ENCODE data around the gene B3GALNT1.
"Not testable (repeated sequence)": the region's sequence is repeated elsewhere in the genome, so short reads cannot be mapped to it uniquely, and the experiment has no call there.

The B3GALNT1 gene

GRCh38 chr3:161081633-161082032 lies 23.5 kb downstream of the B3GALNT1 start:
- DNase-seq (ENCODE audit: low read depth) = no peak

GRCh38 chr3:161073181-161073580 lies 32.0 kb downstream of the B3GALNT1 start:
- no peak for DNase-seq (ENCODE audit: low read depth)

DNA sequence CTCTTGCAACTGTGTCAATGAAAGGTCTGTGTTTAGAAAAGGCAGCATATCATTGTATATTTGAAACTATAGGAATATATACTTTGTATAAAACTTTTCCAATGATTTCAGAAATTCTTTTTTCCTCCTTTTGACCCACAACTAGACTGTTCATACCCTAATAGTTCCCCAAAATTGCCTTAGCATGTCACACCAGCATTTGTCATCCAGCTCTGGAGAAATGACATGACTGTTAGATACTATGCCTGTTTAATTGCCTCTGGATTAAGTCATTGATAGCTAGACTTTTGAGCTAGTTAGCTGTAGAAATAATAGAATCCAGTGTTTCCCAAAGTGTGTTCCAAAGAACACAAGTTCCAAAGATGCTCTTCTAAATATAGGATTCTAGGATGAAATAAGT lies 32.4 kb downstream of the B3GALNT1 start:
- DNase-seq (ENCODE audit: low read depth) = no peak

DNA sequence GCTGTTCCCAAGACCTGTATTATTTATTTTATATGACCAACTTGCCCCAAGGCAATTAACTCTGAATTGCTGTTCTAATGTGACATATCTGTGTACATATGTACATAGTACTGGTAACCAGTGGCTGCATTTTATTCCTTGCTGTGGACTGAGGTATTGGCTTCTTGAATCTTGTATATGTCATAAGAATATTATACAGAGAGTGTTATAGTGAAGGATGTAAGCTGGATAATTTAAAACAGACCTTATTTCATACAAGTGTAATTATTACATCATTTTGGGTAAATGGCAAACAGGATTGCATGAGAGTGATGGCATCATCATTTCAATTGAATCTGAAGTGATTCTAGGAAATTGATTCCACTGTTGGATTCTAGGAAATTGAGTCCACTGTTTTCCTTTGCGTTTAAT lies 32.9 kb downstream of the B3GALNT1 start:
- DNase-seq (ENCODE audit: low read depth) = no peak

- DNase-seq (ENCODE audit: low read depth) = no peak
These were observed 34.0 kb downstream of the B3GALNT1 start for GRCh38 chr3:161070980-161071663.

DNA sequence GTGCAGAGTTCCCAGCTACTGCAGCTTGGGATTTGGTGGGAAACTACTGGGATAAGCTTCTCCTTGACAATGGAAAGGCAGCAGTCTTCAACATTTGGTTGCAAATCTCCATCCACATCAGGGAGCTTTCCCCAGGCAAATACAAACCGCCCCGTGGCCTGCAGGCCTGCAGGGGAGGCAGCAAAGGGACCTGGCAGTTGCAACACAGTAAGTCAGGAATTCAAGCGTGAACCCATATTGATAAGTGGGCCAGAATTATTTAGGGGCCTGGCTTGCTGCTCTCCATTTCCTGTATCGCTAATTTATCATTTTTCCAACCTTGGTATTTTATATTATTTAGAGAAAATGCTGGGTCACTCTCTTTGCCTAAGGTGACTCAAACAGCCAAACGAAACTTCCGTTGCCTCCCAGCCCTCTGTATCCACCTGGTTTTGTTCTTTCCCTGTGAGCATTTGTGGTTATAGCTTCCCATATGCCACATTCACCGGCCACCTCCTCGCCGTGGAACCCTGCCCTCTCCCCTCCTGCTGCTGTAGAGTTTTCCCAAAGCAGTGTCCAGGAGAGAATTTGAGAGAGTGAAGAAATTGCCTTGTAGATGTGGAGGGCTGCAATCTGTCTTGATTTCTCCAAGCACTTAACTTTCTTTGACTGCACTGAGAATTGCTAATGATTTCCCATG lies 34.8 kb downstream of the B3GALNT1 start:
- no peak for DNase-seq (ENCODE audit: low read depth)

- DNase-seq (ENCODE audit: low read depth) = peak; percentile 61
These were observed 35.5 kb downstream of the B3GALNT1 start for GRCh38 chr3:161069511-161070251.

- DNase-seq (ENCODE audit: low read depth) = no peak
These were observed 37.8 kb downstream of the B3GALNT1 start for GRCh38 chr3:161067335-161067734.

DNA sequence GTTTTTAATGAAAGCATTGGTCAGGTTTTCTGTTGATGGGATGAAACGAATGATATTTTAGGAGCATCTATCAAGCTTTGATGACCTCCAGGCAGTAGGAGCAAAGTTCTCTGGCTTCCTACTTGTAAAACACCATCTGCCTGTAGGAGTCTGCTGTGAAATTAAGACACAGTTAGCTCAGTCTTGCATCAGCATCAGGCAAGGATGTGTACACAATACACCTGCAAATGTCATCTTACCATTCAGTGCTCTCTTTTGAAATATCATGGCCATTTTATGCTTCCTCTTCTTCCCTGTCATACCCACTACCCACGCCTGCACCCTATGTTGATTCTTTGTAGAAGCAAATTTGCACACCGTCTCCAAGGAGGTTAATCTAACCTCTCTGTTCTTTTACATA lies 38.2 kb downstream of the B3GALNT1 start:
- no peak for DNase-seq (ENCODE audit: low read depth)

- no peak for DNase-seq (ENCODE audit: low read depth)
These were observed 40.7 kb downstream of the B3GALNT1 start for GRCh38 chr3:161064413-161064812.

- no peak for DNase-seq (ENCODE audit: low read depth)
These were observed 50.1 kb downstream of the B3GALNT1 start for GRCh38 chr3:161054860-161055604.

GRCh38 chr3:161051856-161052255 lies 53.3 kb downstream of the B3GALNT1 start:
- no peak for DNase-seq (ENCODE audit: low read depth)

GRCh38 chr3:161050935-161051334 lies 54.2 kb downstream of the B3GALNT1 start:
- no peak for DNase-seq (ENCODE audit: low read depth)

DNA sequence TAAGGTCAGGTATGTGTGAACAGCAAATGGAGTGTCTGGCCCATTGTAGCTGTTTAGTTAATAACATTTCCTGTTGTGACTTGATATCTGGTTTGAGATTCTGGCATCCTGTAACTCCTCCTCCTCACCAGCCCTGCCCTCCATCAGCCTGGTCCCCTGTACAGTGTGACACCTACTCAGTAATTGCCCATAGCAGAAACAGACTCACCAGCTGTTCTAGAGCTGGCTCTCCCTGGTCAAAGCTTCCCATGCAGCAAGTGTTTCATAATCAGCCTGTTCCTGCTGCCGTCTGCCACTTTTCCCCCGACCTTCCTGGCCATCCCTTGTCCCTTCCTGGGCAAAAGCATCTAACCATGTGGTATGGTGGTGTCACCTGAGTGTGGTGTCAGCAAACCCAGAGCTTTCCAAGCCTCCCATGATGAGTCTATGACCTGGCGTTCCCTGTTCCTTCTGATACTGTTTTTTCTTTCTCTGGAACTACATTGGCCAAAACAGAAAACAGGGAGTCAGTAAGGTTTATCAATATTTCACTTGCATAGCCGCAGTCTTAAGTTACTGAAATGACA lies 55.4 kb downstream of the B3GALNT1 start:
- DNase-seq (ENCODE audit: low read depth) = no peak

- no peak for DNase-seq (ENCODE audit: low read depth)
These were observed 61.7 kb downstream of the B3GALNT1 start for GRCh38 chr3:161043336-161044035.

GRCh38 chr3:161042023-161042501 lies 63.1 kb downstream of the B3GALNT1 start:
- no peak for DNase-seq (ENCODE audit: low read depth)

DNA sequence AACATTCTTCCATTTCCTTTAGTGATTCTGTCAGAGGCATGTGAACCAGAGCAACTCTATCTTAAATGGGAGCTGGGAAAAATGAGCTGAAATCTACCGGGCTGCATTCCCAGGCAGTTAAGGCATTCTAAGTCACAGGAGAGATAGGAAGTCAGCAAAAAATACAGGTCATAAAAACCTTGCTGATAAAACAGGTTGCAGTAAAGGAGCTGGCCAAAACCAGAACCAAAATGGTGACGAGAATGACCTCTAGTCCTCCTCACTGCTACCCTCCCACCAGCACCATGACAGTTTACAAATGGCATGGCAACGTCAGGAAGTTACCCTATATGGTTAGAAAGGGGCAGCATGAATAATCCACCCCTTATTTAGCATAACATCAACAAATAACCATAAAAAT lies 66.4 kb downstream of the B3GALNT1 start:
- no peak for DNase-seq (ENCODE audit: low read depth)

DNA sequence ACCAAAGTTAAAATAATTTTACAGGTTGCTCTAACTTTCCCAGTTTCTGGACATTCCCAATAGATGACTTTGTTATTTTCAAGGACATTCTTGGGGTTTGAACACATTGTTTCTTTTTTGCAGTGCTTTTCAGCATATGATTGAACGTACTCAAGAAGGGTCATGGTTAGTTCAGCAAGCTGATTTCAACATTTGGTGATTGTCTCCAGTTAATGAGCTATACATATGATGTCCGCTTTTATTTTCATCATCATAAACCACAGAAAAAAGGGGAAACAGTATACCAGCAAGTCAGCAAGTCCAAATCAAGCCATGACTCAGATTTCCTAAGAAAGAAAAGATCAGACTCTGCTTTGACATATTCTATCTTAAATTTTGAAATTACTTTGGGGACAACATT lies 69.4 kb downstream of the B3GALNT1 start:
- no peak for DNase-seq (ENCODE audit: low read depth)

GRCh38 chr3:161034913-161035550 lies 70.1 kb downstream of the B3GALNT1 start:
- DNase-seq (ENCODE audit: low read depth) = not testable (repeated sequence)
